Activated naive CD4-positive, alpha-beta T cell treated with anti-CD3 and anti-CD28 coated beads, Interleukin-2, amount 50 U/mL, for 24 hours (primary cell): ENCODE measurements around the gene SLC1A4.
"Not testable (repeated sequence)": the region's sequence is repeated elsewhere in the genome, so short reads cannot be mapped to it uniquely, and the experiment has no call there.

Experiments
- H3K27ac Mint-ChIP-seq: one replicate; pipeline ENCODE4 v1.8.0; 2021; ENCODE audit warnings: mild to moderate bottlenecking, mixed read lengths
- H3K27me3 Mint-ChIP-seq: one replicate; pipeline ENCODE4 v1.8.0; 2021; ENCODE audit warnings: mixed read lengths
- H3K36me3 Mint-ChIP-seq: one replicate; pipeline ENCODE4 v1.8.0; 2021; ENCODE audit warnings: mixed read lengths
- H3K4me1 Mint-ChIP-seq: one replicate; pipeline ENCODE4 v1.8.0; 2021; ENCODE audit warnings: mixed read lengths
- H3K4me3 Mint-ChIP-seq: one replicate; pipeline ENCODE4 v1.8.0; 2021; ENCODE audit warnings: mild to moderate bottlenecking, mixed read lengths
- H3K9me3 Mint-ChIP-seq: one replicate; pipeline ENCODE4 v1.8.0; 2021; ENCODE audit warnings: mixed read lengths

The SLC1A4 gene

GRCh38 chr2:64999754-65000153 lies 10.6 kb downstream of the SLC1A4 start:
- H3K9me3 Mint-ChIP-seq: no peaks in the 10 kb centered on the region
- H3K27me3 Mint-ChIP-seq: no peaks in the 10 kb centered on the region
- H3K4me3 Mint-ChIP-seq: no peak overlapping the region
- H3K27ac Mint-ChIP-seq: no peak overlapping the region
- H3K4me1 Mint-ChIP-seq: no peaks in the 10 kb centered on the region
- no peaks in the 10 kb centered on the region for H3K36me3 Mint-ChIP-seq

- Mint-ChIP-seq H3K9me3 (no peaks in the 10 kb centered on the region), H3K36me3 (peaks cover 2% of the 10 kb centered on the region), H3K4me1 (no peaks in the 10 kb centered on the region), H3K27me3 (no peaks in the 10 kb centered on the region), H3K4me3 (no peak overlapping the region), H3K27ac (no peak overlapping the region)
Measured at GRCh38 chr2:65000644-65001043, 11.4 kb downstream of the SLC1A4 start.

GRCh38 chr2:65003037-65003436 lies 13.8 kb downstream of the SLC1A4 start:
- Mint-ChIP-seq H3K36me3 (peaks cover 5% of the 10 kb centered on the region), H3K4me3 (no peak overlapping the region), H3K4me1 (no peaks in the 10 kb centered on the region), H3K9me3 (no peaks in the 10 kb centered on the region), H3K27ac (no peak overlapping the region), H3K27me3 (no peaks in the 10 kb centered on the region)

- H3K4me1 Mint-ChIP-seq: not testable (repeated sequence)
Measured at GRCh38 chr2:65004232-65004631, 15.0 kb downstream of the SLC1A4 start.

GRCh38 chr2:65013776-65014175 lies 24.6 kb downstream of the SLC1A4 start:
- Mint-ChIP-seq H3K27me3 (no peaks in the 10 kb centered on the region), H3K9me3 (no peaks in the 10 kb centered on the region), H3K27ac (no peak overlapping the region), H3K36me3 (peaks cover 21% of the 10 kb centered on the region), H3K4me1 (peaks cover 7% of the 10 kb centered on the region), H3K4me3 (no peak overlapping the region)

More at GRCh38 chr2:65004232-65004631, 15.0 kb downstream of the SLC1A4 start:
- not testable (repeated sequence) for H3K27me3 Mint-ChIP-seq, H3K4me3 Mint-ChIP-seq, H3K9me3 Mint-ChIP-seq, H3K36me3 Mint-ChIP-seq, H3K27ac Mint-ChIP-seq

GRCh38 chr2:65015731-65016130 lies 26.5 kb downstream of the SLC1A4 start:
- H3K27me3 Mint-ChIP-seq: no peaks in the 10 kb centered on the region
- H3K4me1 Mint-ChIP-seq: peaks cover 7% of the 10 kb centered on the region
- no peaks in the 10 kb centered on the region for H3K9me3 Mint-ChIP-seq
- H3K36me3 Mint-ChIP-seq: peaks cover 19% of the 10 kb centered on the region
- no peak overlapping the region for H3K27ac Mint-ChIP-seq
- H3K4me3 Mint-ChIP-seq: no peak overlapping the region

- Mint-ChIP-seq H3K9me3 (no peaks in the 10 kb centered on the region), H3K36me3 (peaks cover 19% of the 10 kb centered on the region), H3K27me3 (no peaks in the 10 kb centered on the region), H3K27ac (no peak overlapping the region), H3K4me1 (peaks cover 7% of the 10 kb centered on the region), H3K4me3 (no peak overlapping the region)
Measured at GRCh38 chr2:65016789-65017188, 27.6 kb downstream of the SLC1A4 start.

GRCh38 chr2:65017335-65017734 lies 28.1 kb downstream of the SLC1A4 start:
- H3K27me3 Mint-ChIP-seq: no peaks in the 10 kb centered on the region
- no peaks in the 10 kb centered on the region for H3K9me3 Mint-ChIP-seq
- H3K27ac Mint-ChIP-seq: no peak overlapping the region
- no peak overlapping the region for H3K4me3 Mint-ChIP-seq
- peaks cover 7% of the 10 kb centered on the region for H3K4me1 Mint-ChIP-seq
- peaks cover 19% of the 10 kb centered on the region for H3K36me3 Mint-ChIP-seq

GRCh38 chr2:65018141-65018582 lies 29.0 kb downstream of the SLC1A4 start:
- no peak overlapping the region for H3K4me3 Mint-ChIP-seq
- no peaks in the 10 kb centered on the region for H3K27me3 Mint-ChIP-seq
- H3K9me3 Mint-ChIP-seq: no peaks in the 10 kb centered on the region
- peaks cover 19% of the 10 kb centered on the region for H3K36me3 Mint-ChIP-seq
- no peak overlapping the region for H3K27ac Mint-ChIP-seq
- H3K4me1 Mint-ChIP-seq: peaks cover 7% of the 10 kb centered on the region

- peaks cover 3% of the 10 kb centered on the region for H3K4me1 Mint-ChIP-seq
- no peaks in the 10 kb centered on the region for H3K9me3 Mint-ChIP-seq
- no peak overlapping the region for H3K27ac Mint-ChIP-seq
- H3K4me3 Mint-ChIP-seq: no peak overlapping the region
- peaks cover 17% of the 10 kb centered on the region for H3K36me3 Mint-ChIP-seq
- no peaks in the 10 kb centered on the region for H3K27me3 Mint-ChIP-seq
Measured at GRCh38 chr2:65019010-65019409, 29.8 kb downstream of the SLC1A4 start.

GRCh38 chr2:65019675-65020195 lies 30.5 kb downstream of the SLC1A4 start:
- Mint-ChIP-seq H3K9me3 (no peaks in the 10 kb centered on the region), H3K36me3 (peaks cover 17% of the 10 kb centered on the region), H3K27ac (no peak overlapping the region), H3K4me1 (peaks cover 3% of the 10 kb centered on the region), H3K4me3 (no peak overlapping the region), H3K27me3 (no peaks in the 10 kb centered on the region)

GRCh38 chr2:65020251-65020650 lies 31.1 kb downstream of the SLC1A4 start:
- H3K9me3 Mint-ChIP-seq, H3K4me3 Mint-ChIP-seq, H3K4me1 Mint-ChIP-seq, H3K27ac Mint-ChIP-seq, H3K27me3 Mint-ChIP-seq: not testable (repeated sequence)
- H3K36me3 Mint-ChIP-seq: peaks cover 14% of the 10 kb centered on the region

GRCh38 chr2:65020943-65021528 lies 31.8 kb downstream of the SLC1A4 start:
- Mint-ChIP-seq H3K4me1 (peaks cover 3% of the 10 kb centered on the region), H3K9me3 (no peaks in the 10 kb centered on the region), H3K27me3 (no peaks in the 10 kb centered on the region), H3K36me3 (peaks cover 14% of the 10 kb centered on the region), H3K27ac (no peak overlapping the region), H3K4me3 (no peak overlapping the region)

GRCh38 chr2:65021709-65022108 lies 32.5 kb downstream of the SLC1A4 start:
- Mint-ChIP-seq H3K36me3 (peaks cover 12% of the 10 kb centered on the region), H3K4me1 (peaks cover 3% of the 10 kb centered on the region), H3K9me3 (no peaks in the 10 kb centered on the region), H3K4me3 (no peak overlapping the region), H3K27ac (no peak overlapping the region), H3K27me3 (no peaks in the 10 kb centered on the region)

- Mint-ChIP-seq H3K27me3 (no peaks in the 10 kb centered on the region), H3K36me3 (peaks cover 9% of the 10 kb centered on the region), H3K27ac (no peak overlapping the region), H3K4me1 (peaks cover 3% of the 10 kb centered on the region), H3K4me3 (no peak overlapping the region), H3K9me3 (no peaks in the 10 kb centered on the region)
Measured at GRCh38 chr2:65022189-65022588, 33.0 kb downstream of the SLC1A4 start.

- Mint-ChIP-seq H3K4me1 (no peaks in the 10 kb centered on the region), H3K36me3 (peaks cover 3% of the 10 kb centered on the region), H3K9me3 (no peaks in the 10 kb centered on the region), H3K27ac (no peak overlapping the region), H3K27me3 (no peaks in the 10 kb centered on the region), H3K4me3 (no peak overlapping the region)
Measured at GRCh38 chr2:65023742-65024141, 34.5 kb downstream of the SLC1A4 start.
